Measurements from ENCODE around the gene CACNB2.

- no peak for TF ChIP-seq CTCF (IDR thresholded peaks at IDR 0.05)
- TF ChIP-seq POLR2A (IDR thresholded peaks at IDR 0.05): no peak
These were observed 402.6 kb downstream of the CACNB2 start for GRCh38 chr10:18542832-18543231.
